GM18526 (cell line): ENCODE data around the gene SPOPL.

Source experiments
- POLR2A ChIP-seq: IDR thresholded peaks from 3 replicates; pipeline ENCODE4 v1.6.1; 2011; ENCODE audit not compliant: insufficient read length; ENCODE audit errors: extremely low read depth

SPOPL gene

DNA sequence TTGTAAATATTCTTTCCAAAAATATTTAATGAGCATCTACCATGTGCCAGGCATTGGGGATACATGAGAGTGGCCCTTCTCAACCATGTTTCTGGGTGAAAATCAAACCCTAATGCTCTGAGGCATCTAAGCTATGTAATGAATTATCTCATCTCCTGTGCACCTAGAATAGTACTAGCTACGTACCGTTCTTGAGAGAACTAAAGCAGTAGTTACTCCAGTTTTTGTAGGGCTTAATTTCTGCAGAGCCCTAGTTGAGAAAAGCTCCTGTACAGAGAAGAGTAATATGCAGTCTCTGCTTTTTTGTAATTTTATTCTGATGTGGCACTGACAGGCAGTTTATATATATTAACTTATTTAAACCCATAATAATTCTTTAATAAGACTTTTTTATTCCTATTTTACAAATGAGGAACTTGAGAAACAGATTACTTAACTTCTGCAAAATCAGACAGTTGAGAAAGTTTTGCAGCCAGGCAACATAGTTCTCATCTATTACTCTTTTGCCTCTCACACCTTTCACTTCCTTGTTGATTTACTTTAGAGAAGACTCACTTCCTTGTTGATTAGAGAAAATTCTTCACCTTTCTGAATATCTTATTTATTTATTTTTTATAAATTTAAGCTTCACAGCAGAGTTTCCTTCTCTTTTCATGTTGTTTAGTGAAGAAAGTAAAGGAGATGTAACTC lies 3.1 kb downstream of the SPOPL start:
- no peak for TF ChIP-seq POLR2A

DNA sequence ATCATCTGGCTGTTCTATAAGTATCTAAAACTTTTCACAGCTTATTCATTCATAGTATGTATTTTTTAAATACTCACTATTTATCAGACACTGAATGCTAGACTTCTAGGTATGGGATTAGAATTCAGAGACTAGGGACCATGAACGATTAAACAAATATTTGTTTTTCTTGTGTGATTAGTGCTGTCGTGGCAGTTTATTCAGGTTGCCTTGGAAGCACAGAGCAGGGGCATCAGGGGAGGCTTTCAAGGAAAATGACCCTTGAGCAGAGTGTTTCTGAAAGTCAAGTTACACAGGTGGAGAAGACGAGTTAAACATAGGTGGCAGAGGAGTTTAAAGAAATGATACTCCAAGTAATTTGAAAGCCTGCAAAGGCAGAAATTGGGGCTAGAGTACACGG lies 5.7 kb downstream of the SPOPL start:
- no peak for TF ChIP-seq POLR2A

DNA sequence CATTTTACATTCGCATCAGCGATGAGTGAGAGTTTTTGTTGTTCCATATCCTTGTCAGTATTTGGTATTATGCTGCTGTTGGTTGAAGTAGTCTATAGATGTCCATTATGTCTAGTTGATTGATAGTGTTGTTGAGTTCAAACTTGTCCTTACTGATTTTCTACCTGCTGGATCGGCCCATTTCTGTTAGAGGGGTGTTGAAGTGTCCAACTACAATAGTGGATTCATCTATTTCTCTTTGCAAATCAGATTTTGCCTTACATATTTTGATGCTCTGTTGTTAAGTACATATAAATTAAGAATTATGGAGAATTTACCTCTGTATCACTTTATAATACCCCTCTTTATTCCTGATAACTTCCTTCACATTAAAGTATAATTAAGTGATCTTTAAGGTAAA lies 8.7 kb downstream of the SPOPL start:
- TF ChIP-seq POLR2A, result no peak

DNA sequence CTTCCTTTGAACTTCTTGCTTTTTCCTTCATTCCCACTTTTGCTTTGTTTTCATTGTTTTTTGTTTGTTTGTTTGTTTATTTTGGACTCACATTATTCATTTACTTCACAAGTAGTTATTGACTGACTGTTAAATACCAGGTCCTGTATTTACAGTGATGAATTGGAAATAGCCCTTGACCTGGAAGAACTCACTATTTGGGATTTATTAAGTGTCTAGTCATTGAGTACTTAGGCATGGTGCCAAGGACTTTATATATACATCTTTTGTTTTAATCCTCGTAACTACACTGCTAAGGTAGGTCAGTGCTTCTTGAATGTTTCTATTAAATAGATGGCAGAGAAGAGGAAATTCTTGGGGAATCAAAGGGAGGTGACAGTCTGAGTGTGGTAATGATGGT lies 11.1 kb downstream of the SPOPL start:
- no peak for TF ChIP-seq POLR2A

DNA sequence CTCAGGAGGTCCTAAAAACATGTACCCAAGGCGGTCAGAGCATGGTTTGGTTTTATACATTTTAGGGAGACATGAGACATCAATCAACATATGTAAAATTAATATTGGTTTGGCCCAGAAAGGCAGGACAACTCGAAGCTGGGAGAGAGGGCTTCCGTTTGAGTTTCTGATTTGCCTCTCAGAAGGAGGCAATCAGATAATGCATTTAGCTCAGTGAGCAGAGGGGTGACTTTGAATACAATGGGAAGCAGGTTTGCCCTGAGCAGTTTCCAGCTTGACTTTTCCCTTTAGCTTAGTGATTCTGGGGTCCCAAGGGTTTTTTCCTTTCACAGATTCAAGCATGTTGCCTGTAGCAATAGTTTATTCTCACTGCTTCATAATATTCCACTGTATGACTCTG lies 12.6 kb downstream of the SPOPL start:
- no peak for TF ChIP-seq POLR2A

DNA sequence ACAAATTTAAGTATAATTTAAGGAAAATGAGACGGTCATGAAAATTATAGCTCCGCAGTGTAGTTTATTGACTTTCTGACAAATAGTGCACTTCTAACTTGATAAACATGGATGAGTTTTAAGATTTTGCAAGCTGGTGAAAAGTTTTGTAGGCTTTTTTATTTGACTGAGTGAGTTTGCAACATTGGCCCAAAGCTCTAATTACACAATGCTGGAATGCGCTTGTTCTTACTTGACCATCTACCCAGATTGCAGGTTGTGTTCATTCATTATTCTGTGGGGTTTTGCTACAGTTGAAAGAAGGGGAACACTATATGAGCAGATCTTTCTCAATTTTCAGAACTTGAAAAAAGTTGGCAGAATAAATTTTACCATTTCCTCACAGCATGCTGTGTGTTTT lies 13.5 kb downstream of the SPOPL start:
- no peak for TF ChIP-seq POLR2A

DNA sequence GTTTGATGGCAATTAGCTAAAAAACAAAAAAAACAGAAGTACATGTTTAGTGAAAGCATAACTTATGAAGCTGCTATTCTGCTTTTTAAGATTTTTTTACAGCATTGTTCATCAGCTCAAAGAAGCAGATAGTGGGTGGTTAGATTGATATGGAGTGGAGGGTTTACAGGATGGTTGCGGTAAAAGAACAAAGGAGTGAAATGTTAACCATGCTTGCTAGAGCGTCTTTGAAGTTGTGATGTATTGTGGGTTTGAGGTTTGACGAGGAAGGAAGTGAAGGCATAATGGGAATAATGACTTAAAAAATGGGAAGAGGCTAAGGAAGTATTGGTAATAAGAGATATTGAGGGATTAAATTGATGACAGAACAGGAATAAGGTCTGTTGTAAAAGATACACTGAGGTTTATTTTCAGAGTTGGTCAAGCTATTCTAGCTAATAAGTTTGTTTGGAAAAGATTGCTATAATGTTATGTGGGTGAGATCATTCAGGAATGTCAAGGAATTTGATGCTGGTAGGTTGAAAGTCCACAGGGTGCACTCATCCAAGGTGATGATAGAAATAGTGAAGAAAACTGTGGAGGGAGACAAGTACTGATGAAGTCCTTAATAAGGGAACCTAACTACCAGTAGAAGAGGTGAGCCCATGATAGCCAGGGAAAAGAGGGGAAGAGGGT lies 14.6 kb downstream of the SPOPL start:
- no peak for TF ChIP-seq POLR2A

DNA sequence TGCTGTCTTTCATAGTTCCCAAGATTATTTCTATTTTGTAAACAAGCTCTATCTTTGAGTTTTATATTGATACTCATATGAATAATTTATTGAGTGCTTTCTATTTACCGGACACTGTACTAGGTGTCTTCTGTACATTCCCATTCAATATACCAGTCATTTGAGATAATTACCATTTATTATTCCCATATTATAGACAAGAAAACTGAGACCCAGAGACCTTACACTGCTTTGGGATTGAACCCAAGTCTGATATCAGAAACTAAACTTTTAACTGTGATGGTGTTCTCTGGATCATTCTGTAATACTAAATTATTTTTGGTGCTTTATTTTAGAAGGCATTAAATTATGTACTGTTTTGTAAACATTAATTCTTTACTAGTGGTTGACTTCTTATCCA lies 17.3 kb downstream of the SPOPL start:
- TF ChIP-seq POLR2A, result no peak

DNA sequence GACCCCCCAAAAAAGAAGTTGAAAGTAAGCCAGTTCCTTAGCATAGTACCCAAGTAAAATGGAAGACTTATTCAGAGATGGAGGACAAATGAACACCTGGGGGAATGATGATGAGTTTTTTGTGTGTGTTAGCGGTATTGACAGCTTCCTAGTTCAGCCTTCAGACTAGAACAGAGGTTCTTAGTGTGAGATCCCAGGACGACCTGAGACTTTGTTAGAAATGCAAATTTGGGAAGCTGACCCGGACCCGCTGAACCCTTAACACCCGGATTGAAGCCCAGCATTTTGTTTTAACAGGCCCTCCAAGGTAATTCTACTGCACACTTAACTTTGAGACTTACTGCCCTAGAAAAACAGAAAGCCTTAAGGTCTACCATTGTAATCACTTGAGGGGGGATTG lies 20.3 kb downstream of the SPOPL start:
- TF ChIP-seq POLR2A, result no peak

DNA sequence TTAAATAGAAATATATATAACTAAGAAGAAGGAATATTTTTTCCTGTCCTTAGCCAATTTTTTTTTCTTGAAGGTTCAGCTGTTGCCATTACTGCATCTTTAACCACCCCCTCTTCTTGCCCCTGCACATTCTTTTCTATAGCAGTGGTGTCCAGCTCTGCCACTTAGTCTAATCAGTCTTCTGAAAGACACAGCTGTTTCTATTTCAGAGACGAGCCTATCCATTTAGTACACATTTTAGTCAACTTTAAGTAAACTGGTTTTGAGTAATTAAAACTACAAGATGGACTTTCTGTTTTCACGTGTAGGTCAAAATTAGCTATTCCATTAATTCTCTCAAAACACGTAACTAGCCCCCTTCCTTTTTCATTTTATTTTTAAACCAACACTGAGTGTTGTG lies 21.0 kb downstream of the SPOPL start:
- no peak for TF ChIP-seq POLR2A

DNA sequence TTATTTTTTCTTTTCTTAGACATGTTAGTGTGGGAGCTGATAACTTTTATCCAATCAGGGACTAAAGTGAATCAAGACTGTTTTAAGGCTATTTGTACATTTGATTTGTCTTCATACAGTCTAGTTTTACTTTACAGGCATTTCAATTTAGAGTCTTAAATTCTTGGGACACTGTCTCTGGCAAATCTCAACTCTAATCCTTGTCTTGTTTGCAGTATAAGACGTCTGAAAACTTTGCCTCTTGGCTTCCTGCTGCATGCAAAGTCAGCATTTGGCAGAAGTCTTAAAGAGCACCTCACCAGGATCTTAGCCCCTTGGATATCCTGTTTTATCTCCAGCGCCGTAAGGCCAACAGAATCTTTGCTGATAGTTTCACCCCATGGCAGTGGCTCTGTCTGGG lies 30.3 kb downstream of the SPOPL start:
- TF ChIP-seq POLR2A, result no peak

DNA sequence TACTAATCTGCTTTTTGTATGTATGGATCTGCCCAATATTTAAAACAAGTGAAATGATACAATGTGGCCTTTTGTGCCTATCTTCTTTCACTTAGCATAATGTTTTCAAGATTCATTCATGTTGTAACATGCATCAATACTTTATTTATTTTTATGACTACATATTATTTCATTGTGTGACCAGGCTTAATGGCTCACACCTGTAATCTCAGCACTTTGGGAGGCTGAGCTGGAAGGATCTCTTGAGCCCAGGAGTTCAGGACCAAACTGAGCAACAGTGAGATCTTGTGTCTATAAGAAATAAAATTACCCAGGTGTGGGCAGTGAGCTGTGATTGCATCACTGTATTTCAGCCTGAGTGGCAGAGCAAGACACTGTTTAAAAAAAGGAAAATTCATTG lies 33.2 kb downstream of the SPOPL start:
- no peak for TF ChIP-seq POLR2A

DNA sequence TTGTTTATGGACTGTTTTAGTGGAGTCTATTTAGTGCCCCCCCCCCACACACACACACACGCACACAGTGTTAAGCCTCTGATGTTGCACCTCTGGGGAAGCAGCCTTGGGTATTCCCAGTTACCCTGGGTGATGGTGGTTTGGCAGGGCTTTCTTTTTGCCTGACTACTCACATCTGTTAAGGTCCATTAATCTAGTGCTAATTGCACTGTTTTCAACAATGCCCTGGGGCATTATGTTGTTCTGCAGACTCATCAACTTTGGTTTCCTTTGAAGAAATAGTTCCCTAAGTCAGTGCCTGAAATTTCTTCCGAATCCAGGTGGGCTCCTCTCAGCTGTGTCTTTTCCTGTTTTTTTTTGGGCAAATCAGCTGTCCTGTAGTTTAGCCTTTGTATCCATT lies 34.7 kb downstream of the SPOPL start:
- no peak for TF ChIP-seq POLR2A

DNA sequence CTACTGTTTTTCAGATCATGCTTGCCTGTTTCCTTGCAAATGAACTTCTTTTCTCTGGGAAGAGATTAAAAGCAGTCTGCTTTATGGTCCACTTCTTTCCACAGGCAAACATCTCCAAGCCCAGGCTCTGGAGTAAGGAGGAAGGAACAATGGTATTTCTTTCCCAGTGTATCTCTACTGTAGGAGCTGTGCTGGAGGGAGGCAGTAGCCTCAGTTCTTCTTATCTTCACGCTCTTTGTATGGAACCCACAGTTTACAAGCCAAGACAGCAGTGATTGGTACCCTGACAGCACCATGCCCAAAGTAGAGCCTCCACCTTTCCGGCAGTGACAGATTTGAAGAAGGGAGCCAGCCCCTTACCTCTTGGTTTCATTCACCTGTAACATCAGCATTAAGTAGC lies 35.2 kb downstream of the SPOPL start:
- TF ChIP-seq POLR2A, result no peak

DNA sequence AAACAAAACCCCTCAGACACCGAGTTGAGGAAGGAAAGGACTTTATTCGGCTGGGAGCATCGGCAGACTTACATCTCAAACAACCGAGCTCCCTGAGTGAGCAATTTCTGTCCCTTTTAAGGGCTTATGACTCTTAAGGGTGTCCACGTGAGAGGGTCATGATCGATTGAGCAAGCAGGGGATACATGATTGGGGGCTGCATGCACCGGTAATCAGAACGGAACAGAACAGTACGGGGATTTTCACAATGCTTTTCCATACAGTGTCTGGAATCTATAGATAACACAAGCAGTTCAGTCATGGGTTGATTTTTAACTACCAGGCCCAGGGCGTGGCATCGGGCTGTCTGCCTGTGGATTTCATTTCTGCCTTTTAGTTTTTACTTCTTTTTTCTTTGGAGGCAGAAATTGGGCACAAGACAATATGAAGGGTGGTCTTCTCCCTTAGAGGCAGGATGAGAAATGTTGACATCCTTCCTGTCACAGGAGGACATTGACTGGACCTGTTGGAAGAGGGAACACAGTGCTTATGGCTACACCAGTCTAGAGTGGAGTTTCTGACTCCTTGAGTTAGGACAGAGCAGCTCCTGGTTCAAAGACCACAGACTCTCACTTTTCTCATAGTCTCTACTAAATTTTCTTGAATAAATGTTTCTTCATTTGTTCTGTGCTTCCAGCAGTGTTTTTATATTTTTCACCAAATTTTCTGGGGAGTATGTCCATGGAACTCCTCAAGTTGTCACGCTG lies 35.8 kb downstream of the SPOPL start:
- no peak for TF ChIP-seq POLR2A

DNA sequence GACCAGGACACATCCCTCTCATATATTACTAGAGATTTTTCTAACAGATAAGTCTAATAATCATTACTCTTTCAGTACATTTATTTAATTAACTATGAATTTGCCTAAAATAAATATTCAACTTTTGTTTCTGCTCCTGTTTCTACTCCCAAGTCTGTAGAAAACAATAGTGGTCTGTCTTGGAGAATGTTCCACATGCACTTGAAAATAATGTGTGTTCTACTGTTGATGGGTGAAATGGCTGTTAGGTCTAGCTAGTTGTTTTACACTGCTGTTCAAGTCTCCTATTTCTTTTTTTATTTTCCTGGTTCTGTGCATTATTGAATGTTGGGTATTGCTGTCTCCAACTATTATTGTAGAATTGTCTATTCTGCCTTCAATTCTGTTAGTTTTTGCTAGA lies 47.2 kb downstream of the SPOPL start:
- no peak for TF ChIP-seq POLR2A
